HG03175 (cell line): ENCODE measurements around the gene TSTD1.
A peak's percentile ranks its signal among the peaks of the same experiment; 100 is the strongest.
"Not testable (repeated sequence)": the region's sequence is repeated elsewhere in the genome, so short reads cannot be mapped to it uniquely, and the experiment has no call there.

ENCODE experiments used
- ATAC-seq: cut with Tn5 transposase; IDR thresholded peaks from one replicate; pipeline ENCODE4 v1.9.1; 2021; ENCODE audit warnings: mild to moderate bottlenecking, moderate library complexity; ENCODE audit not compliant: unreplicated experiment

Gene TSTD1

GRCh38 chr1:161039154-161039545 is 386 bp upstream of the TSTD1 start:
- no peak for ATAC-seq

DNA sequence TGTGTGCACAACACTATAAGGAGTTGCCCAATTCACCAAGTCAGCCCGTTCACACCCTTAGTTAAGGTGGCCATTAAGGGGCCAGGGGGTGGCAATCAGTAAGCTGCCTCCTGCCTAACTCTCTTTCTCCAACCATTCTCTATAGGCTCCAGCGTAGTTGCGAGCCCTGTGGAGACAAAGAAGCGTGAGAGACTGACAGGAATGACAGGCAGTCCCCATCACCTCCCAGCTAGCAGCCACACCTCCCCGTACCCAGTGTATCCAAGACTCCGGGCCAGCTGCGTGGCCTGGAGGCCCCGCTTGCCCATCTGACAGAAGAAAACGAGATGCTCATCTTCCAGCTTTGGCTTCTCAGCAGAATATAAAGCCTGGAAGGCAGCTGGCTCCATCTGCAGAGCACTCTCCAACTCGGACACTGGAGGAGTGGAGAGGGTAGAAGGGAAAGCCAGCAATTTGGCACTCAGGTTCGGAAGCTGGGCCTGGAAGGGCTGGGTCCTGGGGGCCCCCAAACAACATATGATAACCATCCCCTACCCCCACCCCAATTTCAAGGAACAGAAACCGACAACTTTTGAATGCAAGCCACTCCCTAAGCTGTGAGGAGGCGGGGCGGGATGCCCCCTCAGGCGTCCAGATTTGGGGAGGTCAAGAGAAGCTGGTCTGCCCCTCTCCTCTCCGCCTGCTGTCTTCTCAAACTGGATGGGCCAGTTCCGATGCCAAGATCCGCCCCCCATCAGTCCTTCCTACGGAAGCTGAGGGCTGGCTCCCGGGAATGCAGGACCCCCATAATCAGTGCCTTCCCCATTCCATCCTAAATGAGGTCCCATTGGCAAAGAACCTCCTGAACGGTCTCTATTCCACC is 872 bp downstream of the TSTD1 start:
- ATAC-seq = no peak

DNA sequence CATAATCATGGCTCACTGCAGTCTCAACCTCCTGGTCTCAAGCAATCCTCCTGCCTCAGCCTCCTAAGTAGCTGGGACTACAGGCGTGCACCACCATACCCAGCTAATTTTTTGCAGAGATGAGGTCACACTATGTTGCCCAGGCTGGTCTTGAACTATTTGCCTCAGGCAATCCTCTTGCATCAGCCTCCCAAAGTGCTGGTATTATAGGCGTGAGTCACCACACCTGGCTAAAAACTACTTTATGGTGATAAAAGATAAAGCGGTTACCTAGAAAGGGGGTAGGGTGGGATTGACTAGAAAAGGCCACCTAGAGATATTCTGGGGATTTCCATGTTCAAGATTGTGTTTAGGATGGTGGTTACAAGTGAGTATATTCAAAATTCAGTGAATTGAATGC is 5.0 kb downstream of the TSTD1 start:
- no peak for ATAC-seq

GRCh38 chr1:161032409-161032808 is 6.4 kb downstream of the TSTD1 start:
- ATAC-seq = no peak

DNA sequence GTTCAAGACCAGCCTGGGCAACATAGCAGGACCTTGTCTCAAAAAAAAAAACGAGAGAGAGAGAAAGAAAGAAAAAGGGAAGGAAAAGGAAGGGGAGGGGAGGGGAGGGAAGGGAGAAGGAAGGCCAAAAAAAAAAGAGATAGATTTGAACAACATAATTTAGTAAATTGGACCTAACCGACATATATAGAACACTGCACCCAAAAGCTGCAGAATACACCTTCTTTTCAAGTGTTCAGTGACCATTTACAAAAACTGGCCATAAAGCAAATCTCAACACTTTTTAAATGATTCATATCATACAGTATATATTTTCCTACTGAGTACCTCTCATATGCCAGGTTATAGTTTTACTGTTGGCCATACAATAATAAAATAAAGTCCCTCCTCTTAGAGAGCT is 6.9 kb downstream of the TSTD1 start:
- ATAC-seq = no peak

DNA sequence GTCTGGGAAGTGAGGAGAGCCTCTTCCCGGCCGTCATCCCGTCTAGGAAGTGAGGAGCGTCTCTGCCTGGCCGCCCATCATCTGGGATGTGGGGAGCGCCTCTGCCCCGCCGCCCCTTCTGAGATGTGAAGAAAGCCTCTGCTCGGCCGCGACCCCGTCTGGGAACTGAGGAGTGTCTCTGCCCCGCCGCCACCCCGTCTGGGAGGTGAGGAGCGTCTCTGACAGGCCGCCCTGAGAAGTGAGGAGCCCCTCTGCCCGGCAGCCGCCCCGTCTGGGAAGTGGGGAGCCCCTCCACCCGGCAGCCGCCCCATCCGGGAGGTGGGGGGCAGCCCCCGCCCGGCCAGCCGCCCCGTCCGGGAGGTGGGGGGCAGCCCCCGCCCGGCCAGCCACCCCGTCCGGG is 9.3 kb downstream of the TSTD1 start:
- ATAC-seq = not testable (repeated sequence)

GRCh38 chr1:161026954-161027353 is 11.8 kb downstream of the TSTD1 start:
- ATAC-seq = not testable (repeated sequence)

GRCh38 chr1:161022432-161022831 is 16.3 kb downstream of the TSTD1 start:
- ATAC-seq = not testable (repeated sequence)

DNA sequence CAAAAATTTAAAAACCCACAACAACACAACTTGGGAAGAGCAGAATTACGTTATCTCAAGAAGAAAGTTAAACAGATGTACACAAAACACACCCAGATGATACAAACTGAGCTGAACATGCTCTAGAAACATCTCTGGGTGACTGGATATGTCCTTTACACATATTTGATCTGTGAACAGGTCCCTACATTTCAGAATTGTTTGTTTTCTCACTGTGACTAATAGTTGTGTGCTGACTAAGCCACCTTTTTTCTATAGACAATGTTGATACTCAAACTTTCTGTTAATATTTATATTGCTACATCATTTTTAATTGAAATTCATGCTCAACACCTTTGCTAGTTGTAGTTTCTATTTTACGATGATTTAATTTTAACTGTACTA is 16.8 kb downstream of the TSTD1 start:
- ATAC-seq = no peak

- ATAC-seq = peak; percentile 87
Observed at GRCh38 chr1:161021165-161021969, 17.4 kb downstream of the TSTD1 start.

DNA sequence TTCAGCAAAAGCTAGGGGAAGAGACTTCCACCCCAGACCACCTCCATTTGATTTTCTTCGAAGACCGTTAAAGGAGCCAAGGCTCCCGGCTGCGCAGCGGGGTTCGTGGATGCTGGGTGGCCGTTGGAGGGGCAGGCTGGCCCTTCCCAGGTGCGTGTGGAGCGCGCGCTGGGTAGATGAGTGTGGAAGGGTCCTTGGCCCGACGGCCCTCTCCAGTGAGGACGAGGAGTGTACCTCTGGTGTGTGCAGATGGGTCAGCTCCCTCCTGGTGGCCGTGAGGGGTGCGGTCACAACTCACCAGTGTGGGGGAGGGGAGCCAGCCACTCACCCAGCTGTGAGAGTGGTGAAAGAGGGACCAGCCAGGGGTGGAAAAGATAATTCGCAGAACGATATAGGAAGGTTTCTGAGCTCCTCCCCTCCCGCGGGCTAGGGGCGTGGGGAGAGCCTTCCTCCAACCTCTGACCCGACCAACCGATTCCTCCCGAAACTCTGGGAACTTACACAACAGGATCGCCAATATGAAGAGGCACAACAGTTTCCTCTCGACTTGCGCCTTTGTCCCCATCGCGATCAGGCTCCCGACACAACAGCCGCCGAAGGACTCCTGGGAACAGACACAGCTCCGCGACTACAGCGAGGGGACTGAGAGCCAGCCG is 18.1 kb downstream of the TSTD1 start, which contains the start of gene F11R:
Gene F11R, minus strand, starts transcription at position 644 of the 656 bp plus-strand sequence. Its CDS starts 79 bp downstream, at position 565.
- ATAC-seq = peak; percentile 49

- no peak for ATAC-seq
Observed at GRCh38 chr1:161019751-161020495, 18.8 kb downstream of the TSTD1 start.

- not testable (repeated sequence) for ATAC-seq
Observed at GRCh38 chr1:161019111-161019660, 19.6 kb downstream of the TSTD1 start.

DNA sequence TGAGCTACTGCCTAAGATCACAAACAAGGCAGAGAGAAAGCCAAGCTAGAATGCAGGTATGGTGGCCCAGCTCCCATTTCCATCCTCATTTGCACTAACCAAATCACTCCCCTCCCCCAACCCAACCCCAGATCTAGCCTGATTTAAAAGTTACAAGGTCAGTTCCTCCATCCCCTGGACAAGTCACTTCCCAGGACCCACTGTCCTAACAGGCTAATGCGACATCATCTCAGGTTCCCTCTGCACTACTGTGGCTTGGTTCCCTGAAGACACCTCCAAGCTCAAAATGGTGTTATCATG is 20.2 kb downstream of the TSTD1 start:
- no peak for ATAC-seq

DNA sequence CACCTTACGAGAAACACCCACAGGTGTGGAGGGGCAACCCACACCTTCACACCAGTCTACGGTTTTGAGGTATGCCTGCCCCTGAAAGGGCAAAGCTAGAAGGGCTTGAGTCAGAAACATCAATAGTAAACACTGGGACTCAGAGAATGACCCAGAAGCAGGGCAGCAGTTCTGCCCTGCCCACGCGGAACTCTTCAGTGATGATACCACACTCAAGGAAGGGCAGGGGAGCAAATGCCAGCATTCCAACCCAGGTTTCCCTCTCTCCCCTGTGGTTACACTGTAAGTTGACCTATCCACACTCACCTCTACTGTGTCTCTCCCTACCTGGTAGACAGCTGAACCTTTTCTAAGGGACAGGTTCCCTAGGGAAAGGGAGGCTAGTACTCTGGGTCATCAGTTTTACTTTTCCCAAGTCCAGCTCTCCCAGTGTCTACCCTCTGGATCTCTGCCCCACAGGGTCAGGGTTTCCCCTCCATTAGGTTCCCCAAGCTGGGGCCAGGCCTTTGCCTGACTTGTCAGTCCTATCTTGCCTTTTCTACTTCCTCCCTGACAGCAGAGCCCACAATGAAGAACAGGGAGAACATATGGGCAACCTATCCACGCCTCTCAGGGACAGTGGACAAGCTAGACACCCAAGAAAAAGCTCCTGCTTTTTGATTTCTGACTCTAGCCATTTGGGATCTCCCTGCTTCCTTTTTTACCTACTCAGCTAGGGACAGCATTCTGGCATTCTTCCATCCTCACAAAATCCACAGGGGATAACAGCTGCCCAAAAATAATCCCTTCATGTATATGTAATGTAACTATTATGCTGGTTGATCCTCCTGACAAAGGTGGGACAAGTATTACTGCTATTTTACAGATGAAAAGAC is 20.8 kb downstream of the TSTD1 start:
- no peak for ATAC-seq

GRCh38 chr1:161017181-161017580 is 21.6 kb downstream of the TSTD1 start:
- not testable (repeated sequence) for ATAC-seq

DNA sequence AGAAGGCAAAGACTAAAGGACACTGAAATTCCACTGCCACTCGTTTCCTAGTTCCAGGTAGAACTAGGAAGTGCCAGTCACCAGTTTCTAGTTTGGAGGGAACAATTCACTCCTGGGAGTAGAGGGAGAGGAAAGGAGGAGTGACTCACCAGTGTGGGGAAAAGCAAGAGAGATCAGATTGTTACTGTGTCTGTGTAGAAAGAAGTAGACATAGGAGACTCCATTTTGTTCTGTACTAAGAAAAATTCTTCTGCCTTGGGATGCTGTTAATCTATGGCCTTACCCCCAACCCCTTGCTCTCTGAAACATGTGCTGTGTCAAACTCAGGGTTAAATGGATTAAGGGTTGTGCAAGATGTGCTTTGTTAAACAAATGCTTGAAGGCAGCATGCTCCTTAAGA is 22.1 kb downstream of the TSTD1 start:
- not testable (repeated sequence) for ATAC-seq

GRCh38 chr1:161013488-161014230 is 25.1 kb downstream of the TSTD1 start:
- peak; percentile 91 for ATAC-seq

DNA sequence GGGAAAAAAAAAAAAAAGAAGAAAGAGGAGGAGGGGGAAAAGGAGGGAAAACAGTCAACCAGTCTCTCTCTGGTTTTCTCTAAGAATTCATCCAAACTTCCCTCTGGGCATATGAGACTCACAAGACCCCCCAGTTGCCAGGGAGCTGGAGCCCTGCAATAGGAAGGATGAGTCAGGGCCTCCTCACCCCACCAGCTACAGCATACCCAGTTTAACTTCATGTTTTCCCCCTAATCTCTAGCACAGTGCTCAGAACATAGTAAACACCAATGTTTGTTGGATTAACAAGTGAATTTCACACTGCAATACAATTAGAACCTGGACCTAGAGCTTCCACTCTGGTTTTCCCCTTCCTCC is 25.7 kb downstream of the TSTD1 start:
- ATAC-seq = peak; percentile 14
